Loucy (cell line): ENCODE results near the gene GRM2.

ENCODE experiments used
- H2AFZ ChIP-seq: fragments of 200-600 bp; sonication (generic); 2 replicates; pipeline ENCODE4 v1.6.0; 2016; ENCODE audit warnings: antibody characterized with exemption, mild to moderate bottlenecking, low read length, moderate library complexity
- H3F3A ChIP-seq: fragments of 200-600 bp; 2 replicates; pipeline ENCODE4 v1.6.0; 2016; ENCODE audit warnings: antibody characterized with exemption, low read depth, mild to moderate bottlenecking
- H3K27me3 ChIP-seq: fragments of 200-600 bp; sonication (generic); 2 replicates; pipeline ENCODE4 v1.6.1; 2014; ENCODE audit warnings: low read length, mild to moderate bottlenecking; ENCODE audit not compliant: insufficient read depth, poor library complexity, severe bottlenecking
- H3K36me3 ChIP-seq: fragments of 200-600 bp; sonication (generic); 2 replicates; pipeline ENCODE4 v1.6.1; 2016; ENCODE audit warnings: low read length; ENCODE audit not compliant: insufficient read depth
- H3K4me1 ChIP-seq: fragments of 200-600 bp; sonication (generic); 2 replicates; pipeline ENCODE4 v1.5.1; 2014; ENCODE audit warnings: low read length, mild to moderate bottlenecking; ENCODE audit not compliant: insufficient read depth, poor library complexity, severe bottlenecking
- H3K4me2 ChIP-seq: fragments of 200-600 bp; sonication (generic); 2 replicates; pipeline ENCODE4 v1.6.0; 2014; ENCODE audit warnings: antibody characterized with exemption, low read length, low read depth, mild to moderate bottlenecking; ENCODE audit not compliant: poor library complexity, severe bottlenecking
- H3K4me3 ChIP-seq: fragments of 200-600 bp; sonication (generic); 2 replicates; pipeline ENCODE4 v1.5.1; 2014; ENCODE audit warnings: low read length, mild to moderate bottlenecking, mixed read lengths; ENCODE audit not compliant: poor library complexity, severe bottlenecking
- H3K79me2 ChIP-seq: fragments of 200-600 bp; sonication (generic); 2 replicates; pipeline ENCODE4 v1.6.1; 2014; ENCODE audit warnings: low read length; ENCODE audit not compliant: insufficient read depth
- H3K9ac ChIP-seq: fragments of 200-600 bp; sonication (generic); 2 replicates; pipeline ENCODE4 v1.6.0; 2014; ENCODE audit warnings: mild to moderate bottlenecking, low read depth, low read length, moderate library complexity; ENCODE audit not compliant: poor library complexity, severe bottlenecking
- H3K9me2 ChIP-seq: fragments of 200-600 bp; sonication (generic); replicated peaks from 2 replicates; pipeline ENCODE4 v1.6.1; 2016; ENCODE audit warnings: low read depth, low read length, mixed read lengths
- H3K9me3 ChIP-seq: fragments of 200-600 bp; sonication (generic); 2 replicates; pipeline ENCODE4 v1.6.1; 2014; ENCODE audit warnings: mild to moderate bottlenecking, antibody characterized with exemption, low read length, low read depth; ENCODE audit not compliant: insufficient read depth
- H4K20me1 ChIP-seq: fragments of 200-600 bp; sonication (generic); 2 replicates; pipeline ENCODE4 v1.6.0; 2014; ENCODE audit warnings: antibody characterized with exemption, low read length, mild to moderate bottlenecking; ENCODE audit not compliant: insufficient read depth, poor library complexity, severe bottlenecking
- CTCF ChIP-seq: fragments of 200-600 bp; sonication (generic); conservative IDR thresholded peaks from 2 replicates; pipeline ENCODE4 v1.5.1; 2014; ENCODE audit warnings: mild to moderate bottlenecking, antibody characterized with exemption, low read length
- EZH2phosphoT487 ChIP-seq: fragments of 200-600 bp; IDR thresholded peaks from 2 replicates; pipeline ENCODE4 v1.6.1; 2018; ENCODE audit warnings: antibody characterized with exemption, mild to moderate bottlenecking, moderate library complexity, borderline replicate concordance

Gene GRM2

GRCh38 chr3:51673181-51673801, 33.6 kb upstream of the GRM2 start:
- H3K4me3 ChIP-seq, result no peak overlapping the region
- H3F3A ChIP-seq, result no peaks in the 10 kb centered on the region
- peaks cover 15% of the 10 kb centered on the region for H4K20me1 ChIP-seq
- TF ChIP-seq CTCF (no peak), EZH2phosphoT487 (no peak)
- H3K9ac ChIP-seq, result peak overlapping the region; percentile 96
- no peaks in the 10 kb centered on the region for H3K9me2 ChIP-seq
- peaks cover 58% of the 10 kb centered on the region for H3K79me2 ChIP-seq
- H3K36me3 ChIP-seq, result no peaks in the 10 kb centered on the region
- no peak overlapping the region for H2AFZ ChIP-seq
- peaks cover 70% of the 10 kb centered on the region for H3K4me1 ChIP-seq
- H3K4me2 ChIP-seq, result peak overlapping the region; percentile 79
- no peaks in the 10 kb centered on the region for H3K27me3 ChIP-seq
- H3K9me3 ChIP-seq, result no peaks in the 10 kb centered on the region

- Histone ChIP-seq H3K4me2 (peak overlapping the region; percentile 79), H3K79me2 (peaks cover 66% of the 10 kb centered on the region), H3K4me1 (peaks cover 71% of the 10 kb centered on the region)
Observed at GRCh38 chr3:51673802-51674654, 32.8 kb upstream of the GRM2 start.

GRCh38 chr3:51675201-51675611, 31.7 kb upstream of the GRM2 start:
- Histone ChIP-seq H2AFZ (no peak overlapping the region), H3K9me2 (no peaks in the 10 kb centered on the region), H3K4me1 (peaks cover 68% of the 10 kb centered on the region), H4K20me1 (peaks cover 15% of the 10 kb centered on the region), H3F3A (no peaks in the 10 kb centered on the region), H3K27me3 (no peaks in the 10 kb centered on the region), H3K4me3 (no peak overlapping the region), H3K79me2 (peaks cover 73% of the 10 kb centered on the region), H3K9me3 (no peaks in the 10 kb centered on the region), H3K9ac (peak overlapping the region; percentile 34), H3K36me3 (no peaks in the 10 kb centered on the region), H3K4me2 (peak overlapping the region; percentile 53)
- TF ChIP-seq CTCF (no peak), EZH2phosphoT487 (no peak)

More at GRCh38 chr3:51673802-51674654, 32.8 kb upstream of the GRM2 start:
- H2AFZ ChIP-seq, result no peak overlapping the region
- no peaks in the 10 kb centered on the region for H3F3A ChIP-seq
- TF ChIP-seq CTCF (no peak), EZH2phosphoT487 (no peak)
- H3K9me3 ChIP-seq, result no peaks in the 10 kb centered on the region
- H3K4me3 ChIP-seq, result no peak overlapping the region
- peaks cover 15% of the 10 kb centered on the region for H4K20me1 ChIP-seq
- no peaks in the 10 kb centered on the region for H3K27me3 ChIP-seq
- H3K36me3 ChIP-seq, result no peaks in the 10 kb centered on the region
- H3K9me2 ChIP-seq, result no peaks in the 10 kb centered on the region
- H3K9ac ChIP-seq, result peak overlapping the region; percentile 96
